Lower lobe of right lung (tissue), 2 donors: Measurements from ENCODE around the gene CNPY4. TPM values are rescaled to one million over a fixed set of nuclear protein-coding genes. Genes with fewer than 3 reads are reported as not detected.

Source experiments
- ATAC-seq, 2 donors: fragments of 200-7000 bp; cut with Tn5 transposase; one replicate each; pipeline ENCODE4 v1.9.1; 2020 to 2022; ENCODE audit warnings: mild to moderate bottlenecking in 2 of 2, moderate library complexity in 2 of 2
- DNase-seq: peaks from one replicate; pipeline ENCODE4 v3.0.0-alpha.2; 2020
- H3K27ac ChIP-seq: fragments of 200-600 bp; one replicate; pipeline ENCODE4 v1.8.0; 2022
- H3K27me3 ChIP-seq: fragments of 200-600 bp; one replicate; pipeline ENCODE4 v1.8.0; 2022; ENCODE audit warnings: low read depth
- H3K36me3 ChIP-seq: fragments of 200-600 bp; one replicate; pipeline ENCODE4 v1.8.0; 2022; ENCODE audit warnings: mild to moderate bottlenecking
- H3K4me1 ChIP-seq: fragments of 200-600 bp; one replicate; pipeline ENCODE4 v1.8.0; 2022
- H3K4me3 ChIP-seq: fragments of 200-600 bp; one replicate; pipeline ENCODE4 v1.8.0; 2022; ENCODE audit warnings: mild to moderate bottlenecking
- H3K9me3 ChIP-seq: fragments of 200-600 bp; one replicate; pipeline ENCODE4 v1.8.0; 2022
- intact Hi-C: fragments of 100-400 bp; cut with DNase I; formaldehyde crosslinking; loops from one replicate; pipeline ENCODE4 v1.11.0; 2022
- total RNA-seq: library from RNA; stranded (reverse); fragmentation: NEBNext Ultra II Directional; extraction: Animal tissue kit (Norgen Biotek cat#: 25700); gene quantifications from one replicate; pipeline ENCODE4 v1.2.1, GENCODE V29; 2021
- TF ChIP-seq, protein P1 (sequence below): fragments of 200-600 bp; IDR thresholded peaks from one replicate; pipeline ENCODE4 v1.8.0; 2022; ENCODE audit warnings: antibody characterized with exemption, mild to moderate bottlenecking
- donor health status: DM: no; HTN: yes; CAD: no; lungs with severe emphysema.

The CNPY4 gene
- total RNA-seq, 1 donor from 2014 or later, result 10.5 TPM

DNA sequence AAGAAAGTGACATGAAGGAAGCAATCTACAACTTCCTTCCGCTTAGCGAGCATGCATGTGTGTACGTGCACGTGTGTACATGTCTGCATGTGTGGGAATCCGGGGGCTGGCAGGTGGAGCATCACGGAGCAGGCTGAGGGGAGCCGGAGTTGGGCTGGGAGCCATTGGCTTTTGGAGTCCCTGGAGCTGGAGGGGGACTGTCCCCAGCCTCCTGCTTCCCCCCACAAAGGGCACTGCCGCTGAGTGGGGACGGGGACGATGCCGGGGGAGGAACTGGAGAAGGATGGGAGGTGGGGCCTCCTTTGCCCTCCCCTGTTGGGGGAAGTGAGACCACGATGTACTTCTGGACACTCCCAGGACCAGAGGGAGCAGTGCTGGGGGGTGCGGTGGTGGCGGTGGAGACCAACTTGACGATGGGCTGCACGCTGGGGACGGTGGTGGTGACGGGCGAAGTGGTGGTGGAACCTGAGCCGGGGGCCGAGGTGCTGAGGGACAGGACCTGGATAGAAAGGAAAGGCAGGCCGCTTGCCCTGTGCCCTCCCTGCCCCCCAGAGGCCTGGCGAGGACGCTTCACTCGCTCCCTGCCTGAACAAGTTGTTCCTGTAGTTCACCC, 12.2 kb upstream of the CNPY4 start:
- Histone ChIP-seq H3K27ac (no peak overlapping the region), H3K4me1 (peaks cover 6% of the 10 kb centered on the region), H3K9me3 (no peaks in the 10 kb centered on the region), H3K4me3 (no peak overlapping the region), H3K27me3 (no peaks in the 10 kb centered on the region), H3K36me3 (peaks cover 95% of the 10 kb centered on the region)
- DNase-seq (no peak), ATAC-seq (no peak)
- TF ChIP-seq, protein P1, sequence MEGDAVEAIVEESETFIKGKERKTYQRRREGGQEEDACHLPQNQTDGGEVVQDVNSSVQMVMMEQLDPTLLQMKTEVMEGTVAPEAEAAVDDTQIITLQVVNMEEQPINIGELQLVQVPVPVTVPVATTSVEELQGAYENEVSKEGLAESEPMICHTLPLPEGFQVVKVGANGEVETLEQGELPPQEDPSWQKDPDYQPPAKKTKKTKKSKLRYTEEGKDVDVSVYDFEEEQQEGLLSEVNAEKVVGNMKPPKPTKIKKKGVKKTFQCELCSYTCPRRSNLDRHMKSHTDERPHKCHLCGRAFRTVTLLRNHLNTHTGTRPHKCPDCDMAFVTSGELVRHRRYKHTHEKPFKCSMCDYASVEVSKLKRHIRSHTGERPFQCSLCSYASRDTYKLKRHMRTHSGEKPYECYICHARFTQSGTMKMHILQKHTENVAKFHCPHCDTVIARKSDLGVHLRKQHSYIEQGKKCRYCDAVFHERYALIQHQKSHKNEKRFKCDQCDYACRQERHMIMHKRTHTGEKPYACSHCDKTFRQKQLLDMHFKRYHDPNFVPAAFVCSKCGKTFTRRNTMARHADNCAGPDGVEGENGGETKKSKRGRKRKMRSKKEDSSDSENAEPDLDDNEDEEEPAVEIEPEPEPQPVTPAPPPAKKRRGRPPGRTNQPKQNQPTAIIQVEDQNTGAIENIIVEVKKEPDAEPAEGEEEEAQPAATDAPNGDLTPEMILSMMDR, result no peak
- intact Hi-C loops, result no loop called here

DNA sequence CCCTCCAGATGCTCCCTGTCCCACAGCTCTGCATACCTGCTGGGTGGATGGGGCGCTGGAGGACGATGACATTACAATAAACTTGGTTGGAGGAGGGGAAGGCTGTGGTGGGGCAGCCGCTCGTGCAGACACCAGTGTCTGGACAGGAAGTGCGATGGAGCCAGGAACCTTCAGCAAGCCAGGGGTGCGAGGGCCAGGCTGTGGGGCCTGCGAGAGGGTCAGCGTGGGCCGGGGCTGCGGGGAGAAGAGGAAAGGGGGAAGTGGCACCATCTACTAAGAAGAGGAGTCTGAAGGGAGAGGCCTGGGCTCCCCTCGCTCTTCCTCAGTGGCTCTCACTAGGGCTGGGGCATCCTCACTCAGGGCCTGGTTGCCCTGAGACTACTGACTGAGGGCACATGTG, 11.5 kb upstream of the CNPY4 start:
- H3K36me3 ChIP-seq, result peaks cover 100% of the 10 kb centered on the region

DNA sequence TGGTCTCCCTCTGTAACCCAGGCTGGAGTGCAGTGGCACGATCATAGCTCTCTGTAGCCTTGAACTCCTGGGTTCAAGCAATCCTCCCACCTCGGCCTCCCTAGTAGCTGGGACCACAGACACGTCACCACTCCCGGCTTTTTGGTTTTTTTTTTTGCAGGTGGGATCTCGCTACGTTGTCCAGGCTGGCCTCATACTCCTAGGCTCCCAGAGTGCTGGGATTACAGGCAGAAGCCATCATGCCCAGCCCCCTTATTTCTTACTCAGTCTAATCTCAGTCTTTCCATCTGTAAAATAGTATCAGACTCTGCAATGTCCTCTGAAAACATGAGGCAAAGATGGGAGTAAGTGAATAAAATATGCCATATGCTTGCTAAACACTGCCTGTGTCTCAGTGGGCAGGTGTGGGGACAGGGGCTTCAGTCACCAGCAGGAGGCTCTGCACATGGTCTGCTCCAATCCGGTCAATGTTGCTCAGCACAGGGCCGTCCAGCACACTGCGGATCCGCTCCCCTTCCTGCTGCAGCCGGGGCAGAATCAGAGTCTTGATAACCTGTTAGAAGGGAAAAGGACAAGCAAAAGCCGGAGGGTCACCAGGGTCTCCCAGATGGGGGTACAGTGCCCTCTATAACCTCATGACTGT, 9.8 kb upstream of the CNPY4 start:
- Histone ChIP-seq H3K9me3 (no peaks in the 10 kb centered on the region), H3K36me3 (peaks cover 95% of the 10 kb centered on the region), H3K27ac (no peak overlapping the region), H3K27me3 (no peaks in the 10 kb centered on the region), H3K4me1 (no peaks in the 10 kb centered on the region), H3K4me3 (no peak overlapping the region)
- intact Hi-C loops, result no loop called here
- ATAC-seq (no peak), DNase-seq (no peak)
- TF ChIP-seq, protein P1, result no peak

More for the DNA sequence above, 11.5 kb upstream of the CNPY4 start:
- H3K27me3 ChIP-seq, result no peaks in the 10 kb centered on the region
- no peak overlapping the region for H3K27ac ChIP-seq
- no peak overlapping the region for H3K4me3 ChIP-seq
- intact Hi-C loops, result no loop called here
- H3K9me3 ChIP-seq, result no peaks in the 10 kb centered on the region
- DNase-seq (no peak), ATAC-seq (no peak)
- no peaks in the 10 kb centered on the region for H3K4me1 ChIP-seq
- TF ChIP-seq, protein P1, result no peak

DNA sequence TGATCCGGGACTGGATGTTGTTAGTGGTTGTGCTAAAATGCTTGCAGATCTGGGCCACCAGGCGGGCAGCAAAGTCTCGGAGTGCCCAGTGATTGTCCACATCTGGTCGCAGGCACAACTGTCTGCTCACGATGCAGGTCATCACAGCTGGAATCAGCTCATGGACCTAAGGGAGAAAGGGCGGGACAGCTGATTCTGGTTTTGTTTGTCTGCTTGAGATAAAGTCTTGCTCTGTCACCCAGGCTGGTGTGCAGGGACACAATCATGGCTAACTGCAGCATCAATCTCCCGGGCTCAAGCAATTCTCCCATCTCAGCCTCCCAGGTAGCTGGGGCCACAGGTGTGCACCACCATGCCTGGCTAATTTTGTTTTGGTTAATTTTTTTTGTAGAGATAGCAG, 8.3 kb upstream of the CNPY4 start:
- DNase-seq, result no peak
- H3K4me3 ChIP-seq, result no peak overlapping the region
- no peaks in the 10 kb centered on the region for H3K27me3 ChIP-seq
- no peaks in the 10 kb centered on the region for H3K4me1 ChIP-seq
- intact Hi-C loops, result no loop called here
- H3K27ac ChIP-seq, result no peak overlapping the region
- H3K36me3 ChIP-seq, result peaks cover 80% of the 10 kb centered on the region
- no peaks in the 10 kb centered on the region for H3K9me3 ChIP-seq
- TF ChIP-seq, protein P1, result no peak
- no peak for ATAC-seq

DNA sequence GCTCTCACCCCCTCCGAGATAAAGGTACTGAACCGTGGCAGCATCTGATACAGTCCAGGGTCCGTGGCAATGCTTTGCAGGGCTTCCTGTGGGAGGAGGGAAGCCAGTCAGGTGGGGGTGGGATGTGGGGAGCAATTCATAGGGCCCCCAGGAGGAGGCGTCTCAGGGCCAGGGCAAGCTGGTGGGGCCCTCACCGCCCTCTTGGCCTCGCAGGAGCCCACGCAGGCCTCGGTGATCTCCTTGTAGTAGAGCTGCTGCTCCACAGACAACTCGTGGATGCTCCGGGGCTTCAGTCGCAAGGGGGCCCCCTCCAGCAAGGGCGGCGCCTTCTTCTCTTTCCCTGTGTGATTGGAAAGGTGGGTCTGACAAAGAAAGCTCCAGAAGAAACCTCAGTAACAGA, 7.5 kb upstream of the CNPY4 start:
- intact Hi-C loops, result no loop called here
- H3K36me3 ChIP-seq, result peaks cover 72% of the 10 kb centered on the region
- no peak overlapping the region for H3K4me3 ChIP-seq
- no peak for DNase-seq
- H3K4me1 ChIP-seq, result no peaks in the 10 kb centered on the region
- H3K9me3 ChIP-seq, result no peaks in the 10 kb centered on the region
- TF ChIP-seq, protein P1, result no peak
- no peak overlapping the region for H3K27ac ChIP-seq
- H3K27me3 ChIP-seq, result no peaks in the 10 kb centered on the region
- no peak for ATAC-seq
